ENCODE results near the gene ILRUN.

GRCh38 chr6:34697904-34698559, 1.5 kb upstream of the ILRUN start:
- TF ChIP-seq CTCF (IDR thresholded peaks at IDR 0.05; ENCODE audit: low read length) (no peak), EZH2 (optimal IDR thresholded peaks at IDR 0.05; ENCODE audit: low read depth, low read length) (no peak)
